ENCODE measurements around the gene NOB1. TPM values are rescaled to one million over a fixed set of nuclear protein-coding genes. Genes with fewer than 3 reads are reported as not detected.

NOB1 gene
- total and polyA plus RNA-seq, 7 donors, result 21.0 to 49.1 (median 36.0) TPM

GRCh38 chr16:69703638-69704037 lies 51.1 kb downstream of the NOB1 start:
- H3K27me3 ChIP-seq, result no peaks in the 10 kb centered on the region
- peaks cover 0 to 13% (median 0%) of the 10 kb centered on the region in 4 donors for H3K36me3 ChIP-seq
- H3K9me3 ChIP-seq, result no peaks in the 10 kb centered on the region
- H3K4me1 ChIP-seq, result peaks cover 0 to 4% (median 0%) of the 10 kb centered on the region in 4 donors
- intact Hi-C loops (cut with DNase I), result no loop called here
- no peak overlapping the region for H3K4me3 ChIP-seq
- WGBS, 2 donors, result 93 to 97% methylated on average over 2 of the region's 2 CpGs
- H3K27ac ChIP-seq, result no peak overlapping the region
- TF ChIP-seq CTCF (IDR thresholded peaks at IDR 0.05), result no peak
- no peak for TF ChIP-seq POLR2AphosphoS5 (IDR thresholded peaks at IDR 0.05)
- TF ChIP-seq POLR2A (IDR thresholded peaks at IDR 0.05), result no peak
- no peak for TF ChIP-seq EP300 (IDR thresholded peaks at IDR 0.05)
- DNase-seq, result no peak

- Histone ChIP-seq H3K4me3 (no peak overlapping the region), H3K36me3 (peaks cover 0 to 19% (median 3%) of the 10 kb centered on the region in 4 donors), H3K9me3 (no peaks in the 10 kb centered on the region), H3K27ac (no peak overlapping the region), H3K4me1 (peaks cover 0 to 4% (median 0%) of the 10 kb centered on the region in 4 donors), H3K27me3 (no peaks in the 10 kb centered on the region)
- no peak for DNase-seq
- intact Hi-C loops (cut with DNase I), result no loop called here
- WGBS, 2 donors, result 95% methylated on average over 2 of the region's 2 CpGs
- TF ChIP-seq EP300 (IDR thresholded peaks at IDR 0.05) (no peak), CTCF (IDR thresholded peaks at IDR 0.05) (no peak), POLR2AphosphoS5 (IDR thresholded peaks at IDR 0.05) (no peak), POLR2A (IDR thresholded peaks at IDR 0.05) (no peak)
Measured at GRCh38 chr16:69701866-69702265, 52.9 kb downstream of the NOB1 start.

- no peaks in the 10 kb centered on the region for H3K27me3 ChIP-seq
- intact Hi-C loops (cut with DNase I), result no loop called here
- H3K9me3 ChIP-seq, result no peaks in the 10 kb centered on the region
- H3K27ac ChIP-seq, result no peak overlapping the region
- peaks cover 0 to 23% (median 4%) of the 10 kb centered on the region in 4 donors for H3K36me3 ChIP-seq
- DNase-seq, result no peak
- peaks cover 0 to 2% (median 0%) of the 10 kb centered on the region in 4 donors for H3K4me1 ChIP-seq
- TF ChIP-seq POLR2AphosphoS5 (IDR thresholded peaks at IDR 0.05) (no peak), EP300 (IDR thresholded peaks at IDR 0.05) (no peak), CTCF (IDR thresholded peaks at IDR 0.05) (no peak), POLR2A (IDR thresholded peaks at IDR 0.05) (no peak)
- H3K4me3 ChIP-seq, result no peak overlapping the region
Measured at GRCh38 chr16:69701452-69701851, 53.3 kb downstream of the NOB1 start.

GRCh38 chr16:69699915-69700314 lies 54.8 kb downstream of the NOB1 start:
- no peaks in the 10 kb centered on the region for H3K4me1 ChIP-seq
- H3K27ac ChIP-seq, result no peak overlapping the region
- no peaks in the 10 kb centered on the region for H3K9me3 ChIP-seq
- intact Hi-C loops (cut with DNase I), result loop anchor here (10.0 kb wide), 1 partner anchor 305 kb away; no protein-coding TSS in a partner anchor
- H3K36me3 ChIP-seq, result peaks cover 5 to 38% (median 12%) of the 10 kb centered on the region in 4 donors
- H3K27me3 ChIP-seq, result no peaks in the 10 kb centered on the region
- no peak overlapping the region for H3K4me3 ChIP-seq
- WGBS, 2 donors, result 92% methylated on average over 1 of the region's 1 CpG
- TF ChIP-seq EP300 (IDR thresholded peaks at IDR 0.05), result no peak
- no peak for TF ChIP-seq POLR2AphosphoS5 (IDR thresholded peaks at IDR 0.05)
- no peak for TF ChIP-seq POLR2A (IDR thresholded peaks at IDR 0.05)
- no peak for TF ChIP-seq CTCF (IDR thresholded peaks at IDR 0.05)
- DNase-seq, result no peak

- Histone ChIP-seq H3K36me3 (peaks cover 15 to 47% (median 20%) of the 10 kb centered on the region in 4 donors), H3K27me3 (no peaks in the 10 kb centered on the region), H3K27ac (no peak overlapping the region), H3K4me3 (no peak overlapping the region), H3K9me3 (no peaks in the 10 kb centered on the region), H3K4me1 (no peaks in the 10 kb centered on the region)
- no peak for DNase-seq
- TF ChIP-seq POLR2A (IDR thresholded peaks at IDR 0.05) (no peak), EP300 (IDR thresholded peaks at IDR 0.05) (no peak), POLR2AphosphoS5 (IDR thresholded peaks at IDR 0.05) (no peak), CTCF (IDR thresholded peaks at IDR 0.05) (no peak)
- 90 to 93% methylated on average over 3 of the region's 3 CpGs for WGBS, 2 donors
- intact Hi-C loops (cut with DNase I), result loop anchor here (10.0 kb wide), 1 partner anchor 304 kb away; no protein-coding TSS in a partner anchor
Measured at GRCh38 chr16:69698404-69698803, 56.3 kb downstream of the NOB1 start.

Data from sigmoid colon (tissue), 7 donors.